SKM-1 treated with dmso at 0.1 percent for 144 hours (cell line): ENCODE data around the gene LRRC42.

ENCODE experiments used
- DNase-seq: peaks from one replicate; lab custom pipeline; 2025; ENCODE audit not compliant: unreplicated experiment; lab: John Stamatoyannopoulos, UW

LRRC42 gene

DNA sequence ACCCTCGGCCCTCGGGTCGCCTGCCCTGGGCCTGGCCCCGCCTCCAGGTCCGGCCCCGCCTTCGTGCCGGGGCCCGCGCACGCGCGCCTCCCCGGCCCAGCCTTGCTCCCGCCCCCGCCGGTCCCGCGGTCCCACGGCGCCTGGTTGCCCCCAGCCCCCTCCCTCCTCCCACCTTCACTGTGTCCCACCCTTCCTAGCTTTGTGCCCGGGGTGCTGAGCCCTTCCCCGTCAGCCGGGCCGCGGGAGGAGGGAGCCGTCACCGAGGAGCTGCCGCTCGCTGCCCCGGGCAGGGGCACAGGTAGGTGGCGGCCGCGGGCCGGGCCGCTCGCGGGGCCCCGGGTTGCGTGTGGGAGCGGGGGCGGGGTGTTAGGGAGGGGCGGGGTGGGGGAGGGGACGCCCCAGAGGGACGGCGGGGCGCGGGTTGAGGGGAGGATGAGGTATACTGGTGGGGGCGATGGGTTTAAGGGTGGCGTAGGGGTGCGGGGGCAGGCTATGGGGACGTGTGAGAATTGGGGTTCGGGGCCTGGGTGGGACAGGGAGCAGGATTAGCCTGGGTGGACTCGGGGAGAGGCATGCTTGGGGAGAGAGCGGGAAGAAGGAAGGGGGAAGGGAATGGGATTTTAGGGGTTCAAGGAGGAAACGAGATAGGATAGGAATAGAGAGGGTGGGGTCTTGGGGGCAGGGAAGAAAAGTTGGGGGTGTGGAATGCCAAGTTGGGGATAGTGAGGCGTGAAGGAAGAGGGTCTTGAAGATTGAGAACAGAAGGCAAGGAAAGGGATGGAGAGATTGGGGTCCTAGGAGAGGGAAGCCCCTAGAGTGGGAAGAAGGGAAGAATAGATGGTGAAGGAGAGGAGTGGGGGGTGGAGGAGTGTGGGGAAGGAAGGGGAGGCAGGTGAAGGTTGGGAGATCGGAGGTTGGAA, at the start of gene LRRC42:
Gene LRRC42, plus strand, starts transcription at position 99 of the 920 bp plus-strand sequence. CDS start 5,650 bp downstream, outside the sequence.
- peak; percentile 63 for DNase-seq

- DNase-seq, result no peak
Measured at GRCh38 chr1:53896635-53897229, 49.4 kb upstream of the LRRC42 start.

DNA sequence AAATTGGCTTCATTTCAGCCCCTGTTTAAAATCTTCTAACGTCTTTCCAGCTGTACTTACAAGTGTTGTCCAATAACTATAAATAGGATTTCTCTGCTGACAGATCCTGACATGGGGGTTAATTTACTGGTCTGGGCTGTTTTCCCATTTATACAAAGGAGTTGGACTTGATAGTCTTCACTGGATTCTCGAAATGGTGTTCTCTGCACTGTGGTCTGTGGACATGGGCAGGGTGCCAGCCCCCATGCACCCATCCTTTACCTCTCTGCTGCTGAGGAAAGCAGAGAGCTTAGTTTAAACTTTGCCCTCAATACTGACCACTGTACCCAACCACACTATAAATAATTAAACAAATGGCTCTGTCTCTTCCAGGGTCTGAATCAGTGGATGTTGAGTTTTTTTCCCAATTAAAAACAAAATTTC, 46.9 kb upstream of the LRRC42 start:
- no peak for DNase-seq

GRCh38 chr1:53899708-53900107, 46.4 kb upstream of the LRRC42 start:
- DNase-seq, result no peak

GRCh38 chr1:53902235-53903138, 43.7 kb upstream of the LRRC42 start:
- DNase-seq, result no peak

DNA sequence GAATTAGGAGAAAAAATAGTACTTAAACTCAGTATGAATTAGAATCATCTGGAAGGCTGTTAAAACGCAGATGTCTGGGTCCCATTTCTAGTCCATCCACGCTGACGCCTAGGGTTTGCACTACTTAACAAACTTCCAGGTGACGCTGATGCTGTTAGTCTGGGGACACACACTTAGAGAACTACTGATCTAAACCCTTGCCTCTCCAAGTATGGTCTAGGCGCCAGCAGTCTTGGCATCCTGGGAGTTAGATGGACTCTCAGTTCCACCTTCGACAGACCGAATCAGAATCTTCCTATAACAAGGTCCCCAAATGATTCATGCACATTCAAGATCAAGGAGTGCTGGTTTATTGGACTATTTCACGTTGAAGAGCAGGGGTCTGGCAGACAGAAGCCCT, 40.6 kb upstream of the LRRC42 start:
- DNase-seq, result no peak

GRCh38 chr1:53906121-53906520, 40.0 kb upstream of the LRRC42 start:
- no peak for DNase-seq

- DNase-seq, result no peak
Measured at GRCh38 chr1:53909946-53910345, 36.2 kb upstream of the LRRC42 start.

DNA sequence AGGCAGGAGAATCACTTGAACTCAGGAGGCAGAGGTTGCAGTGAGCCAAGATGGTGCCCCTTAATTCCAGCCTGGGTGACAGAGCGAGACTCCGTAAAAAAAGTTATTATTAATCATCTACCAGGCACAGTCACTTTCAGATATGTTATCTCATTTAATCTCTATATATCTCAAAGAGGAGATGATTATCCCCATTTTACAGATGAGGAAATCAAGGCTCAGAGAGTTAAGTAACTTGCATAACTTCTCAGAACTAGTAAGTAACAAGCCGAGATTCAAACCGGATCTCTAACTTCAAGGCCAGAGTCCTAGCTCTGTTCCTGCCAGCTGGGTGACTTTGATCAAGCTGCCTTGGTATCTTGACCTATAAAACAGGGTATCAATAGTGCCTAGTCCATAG, 34.7 kb upstream of the LRRC42 start:
- DNase-seq, result no peak

DNA sequence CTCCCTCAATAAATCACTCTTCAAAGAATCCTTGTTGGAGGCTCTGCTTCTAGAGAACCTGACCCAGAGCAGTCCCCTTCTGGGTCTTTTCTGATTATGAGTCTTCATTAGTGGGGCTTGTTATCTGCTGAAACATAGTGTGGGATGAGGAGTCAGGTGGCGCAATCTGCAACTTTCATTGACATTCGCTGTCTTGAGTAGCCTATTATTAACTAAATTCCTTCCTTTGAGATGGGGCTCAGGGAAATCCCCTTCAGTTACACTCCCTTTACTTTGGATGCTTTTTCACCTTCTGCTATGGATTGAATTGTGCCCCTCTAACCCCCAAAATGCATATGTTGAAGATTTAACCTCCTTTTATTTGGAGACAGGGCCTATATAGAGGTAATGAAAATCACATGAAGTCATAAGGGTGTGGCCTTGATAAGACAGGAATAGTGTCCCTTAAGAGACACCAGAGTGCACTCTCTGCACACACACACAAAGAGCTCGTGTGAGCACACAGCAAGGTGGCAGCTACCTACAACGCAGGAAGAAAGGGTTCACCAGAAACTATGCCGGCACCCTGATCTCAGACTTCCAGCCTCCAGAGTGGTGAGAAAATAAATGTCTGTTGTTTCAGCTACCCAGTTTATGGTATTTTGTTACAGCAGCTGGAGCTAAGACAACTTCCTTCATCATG, 32.7 kb upstream of the LRRC42 start:
- no peak for DNase-seq

GRCh38 chr1:53918343-53918742, 27.8 kb upstream of the LRRC42 start:
- DNase-seq, result no peak

DNA sequence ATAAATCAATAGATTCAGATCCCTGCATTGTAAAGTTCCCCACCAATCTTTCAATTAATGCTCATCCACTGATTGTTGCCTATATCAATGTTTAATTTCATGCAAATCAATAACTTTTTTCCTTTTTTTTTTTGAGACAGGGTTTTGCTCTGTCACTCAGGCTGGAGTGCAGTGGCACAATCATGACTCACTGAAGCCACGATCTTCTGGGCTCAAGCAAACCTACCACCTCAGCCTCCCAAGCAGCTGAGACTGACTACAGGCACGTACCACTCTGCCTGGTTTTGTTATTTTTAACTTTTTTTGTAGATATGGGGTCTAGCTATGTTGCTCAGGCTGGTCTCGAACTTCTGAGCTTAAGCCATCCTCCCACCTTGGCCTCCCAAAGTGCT, 26.5 kb upstream of the LRRC42 start:
- DNase-seq, result no peak

- DNase-seq, result no peak
Measured at GRCh38 chr1:53927376-53927881, 18.7 kb upstream of the LRRC42 start.

DNA sequence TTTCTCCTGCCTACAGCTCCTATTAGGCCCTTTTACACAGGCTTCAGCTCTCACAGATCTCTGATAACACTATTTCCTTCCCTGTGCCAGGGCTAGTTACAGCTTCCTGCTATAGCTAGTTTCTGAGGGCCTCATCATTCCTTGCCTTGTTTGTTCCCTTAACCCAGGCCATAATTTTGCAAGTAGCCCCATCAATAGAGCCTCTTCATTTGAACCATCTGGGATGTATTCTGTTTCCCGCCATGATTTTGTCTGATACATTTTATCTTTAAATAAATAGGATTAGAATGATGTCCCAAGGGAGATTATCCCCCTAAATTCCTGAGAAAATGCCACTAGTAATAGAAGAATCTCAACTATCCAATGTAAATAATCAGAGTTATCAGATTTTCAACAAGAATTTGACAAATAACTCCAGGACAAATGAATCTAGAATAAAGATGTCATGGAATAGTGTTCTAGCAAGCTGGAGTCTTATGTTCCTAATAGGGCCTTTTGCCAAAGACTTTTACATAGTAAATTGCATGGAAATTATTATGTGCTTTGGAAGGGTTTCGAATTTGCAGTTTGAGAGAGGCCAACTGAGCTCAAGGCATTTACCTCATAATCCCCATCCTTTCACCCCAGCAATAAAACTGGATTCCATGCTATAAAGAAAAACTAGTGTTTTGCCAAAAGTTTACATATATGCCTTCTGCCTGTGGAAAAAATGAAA, 16.7 kb upstream of the LRRC42 start:
- no peak for DNase-seq

GRCh38 chr1:53930932-53931331, 15.2 kb upstream of the LRRC42 start:
- no peak for DNase-seq

- DNase-seq, result no peak
Measured at GRCh38 chr1:53931523-53931922, 14.6 kb upstream of the LRRC42 start.

- DNase-seq, result no peak
Measured at GRCh38 chr1:53934170-53934765, 11.9 kb upstream of the LRRC42 start.

DNA sequence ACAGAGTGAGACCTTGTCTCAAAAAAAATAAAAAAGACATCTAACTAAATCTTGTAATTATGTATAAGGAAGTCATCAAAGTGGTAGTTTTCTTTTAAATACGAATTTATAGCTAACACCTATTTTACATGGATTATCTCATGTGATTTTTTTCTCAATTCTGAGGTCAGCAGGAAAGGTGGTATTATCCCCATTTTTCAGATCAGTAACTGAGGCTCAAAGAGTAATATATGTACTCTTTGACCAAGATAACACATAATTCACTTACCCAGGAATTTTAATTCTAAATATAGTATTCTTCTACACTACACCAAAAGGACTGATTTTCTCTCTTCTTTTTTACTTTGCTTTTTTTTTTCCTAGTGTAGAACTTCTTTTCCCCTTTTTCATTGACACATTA, 9.7 kb upstream of the LRRC42 start:
- DNase-seq, result no peak

GRCh38 chr1:53938136-53938830, 7.9 kb upstream of the LRRC42 start:
- DNase-seq, result no peak
